Thyroid gland (tissue), 4 donors: ENCODE results near the gene PFN3. TPM values are rescaled to one million over a fixed set of nuclear protein-coding genes. Genes with fewer than 3 reads are reported as not detected.
"Not testable (repeated sequence)": the region's sequence is repeated elsewhere in the genome, so short reads cannot be mapped to it uniquely, and the experiment has no call there.

Experiments used
- DNase-seq, 2 donors: peaks; one replicate each; pipeline ENCODE4 v3.0.0-alpha.2; 2019
- H3K27ac ChIP-seq, 3 donors: fragments of 200-600 bp; sonication (generic); 1 replicate in 2 of 3; 2 replicates in 1 of 3; pipeline ENCODE4 v1.5.1; 2016 to 2019; ENCODE audit warnings: mild to moderate bottlenecking in 1 of 3, moderate library complexity in 1 of 3
- H3K27me3 ChIP-seq: fragments of 200-600 bp; sonication (generic); one replicate; pipeline ENCODE4 v1.5.1; 2019
- H3K36me3 ChIP-seq, 2 donors: fragments of 200-600 bp; sonication (generic); one replicate each; pipeline ENCODE4 v1.5.1; 2016 to 2019
- H3K4me1 ChIP-seq, 2 donors: fragments of 200-600 bp; sonication (generic); one replicate each; pipeline ENCODE4 v1.5.1; 2017 to 2019
- H3K4me3 ChIP-seq, 3 donors: fragments of 200-600 bp; sonication (generic); replicated peaks in 1 of 3; 1 replicate in 2 of 3; 2 replicates in 1 of 3; pipeline ENCODE4 v1.5.1; 2016; ENCODE audit warnings: mild to moderate bottlenecking in 1 of 3
- H3K9me3 ChIP-seq: fragments of 200-600 bp; sonication (generic); one replicate; pipeline ENCODE4 v1.5.1; 2017
- CTCF ChIP-seq, 6 experiments: fragments of 200-600 bp in 3 of 6; fragments of 450-650 bp in 3 of 6; sonication (generic) in 3 of 6; IDR thresholded peaks; one replicate each; pipeline ENCODE4 v1.5.1; 2016 to 2019; ENCODE audit warnings: antibody characterized with exemption in 6 of 6, mild to moderate bottlenecking in 2 of 6, inconsistent platforms in 1 of 6, moderate library complexity in 1 of 6
- POLR2A ChIP-seq, 2 donors: fragments of 450-650 bp; IDR thresholded peaks; one replicate each; pipeline ENCODE4 v1.6.1; 2017; ENCODE audit warnings: antibody characterized with exemption in 2 of 2, mild to moderate bottlenecking in 2 of 2, moderate library complexity in 1 of 2
- WGBS, 2 donors: methylation state at CpG; one replicate each; pipeline ENCODE4 v1.1.5; 2017; 5-methylcytosine and 5-hydroxymethylcytosine counted together
- intact Hi-C: fragments of 100-400 bp; cut with DNase I; formaldehyde crosslinking; loops from one replicate; pipeline ENCODE4 v1.15.1; 2023
- total RNA-seq, 4 donors: library from RNA; depleted of rRNA; stranded (reverse); fragments of >200 nt; gene quantifications; one replicate each; pipeline ENCODE4 v1.2.3, GENCODE V29; 2016

Gene PFN3
- total RNA-seq, 4 donors from 2014 or later: not detected

GRCh38 chr5:177363565-177363964 lies 36.9 kb downstream of the PFN3 start:
- intact Hi-C loops: no loop called here
- Histone ChIP-seq H3K4me1 (peaks cover 26 to 48% of the 10 kb centered on the region in 2 donors), H3K36me3 (no peaks in the 10 kb centered on the region), H3K27me3 (no peaks in the 10 kb centered on the region), H3K4me3 (peak overlapping the region in 1 of 3 donors; percentile 27), H3K9me3 (no peaks in the 10 kb centered on the region), H3K27ac (peak overlapping the region; percentile 81 to 91 (median 90))
- TF ChIP-seq POLR2A (IDR thresholded peaks at IDR 0.05): no peak
- TF ChIP-seq CTCF (IDR thresholded peaks at IDR 0.05): no peak
- no peak for DNase-seq
- 38 to 48% methylated on average over 10 of the region's 10 CpGs for WGBS, 2 donors

- H3K27ac ChIP-seq: peak overlapping the region; percentile 81 to 91 (median 90)
- no peaks in the 10 kb centered on the region for H3K9me3 ChIP-seq
- H3K36me3 ChIP-seq: no peaks in the 10 kb centered on the region
- peak; percentile 92 to 96 for DNase-seq
- WGBS, 2 donors: 12 to 19% methylated on average over 26 to 30 of the region's 59 CpGs
- no peak for TF ChIP-seq CTCF (IDR thresholded peaks at IDR 0.05)
- peak in 1 of 2 donors; percentile 45 for TF ChIP-seq POLR2A (IDR thresholded peaks at IDR 0.05)
- intact Hi-C loops: no loop called here
- H3K27me3 ChIP-seq: no peaks in the 10 kb centered on the region
- H3K4me1 ChIP-seq: peaks cover 26 to 42% of the 10 kb centered on the region in 2 donors
- peak overlapping the region in 1 of 3 donors; percentile 27 for H3K4me3 ChIP-seq
Measured at GRCh38 chr5:177362610-177363507, 37.6 kb downstream of the PFN3 start.

GRCh38 chr5:177362292-177362609 lies 38.2 kb downstream of the PFN3 start:
- Histone ChIP-seq H3K27ac (peak overlapping the region; percentile 81 to 91 (median 90)), H3K4me3 (no peak overlapping the region), H3K36me3 (no peaks in the 10 kb centered on the region), H3K9me3 (no peaks in the 10 kb centered on the region), H3K27me3 (no peaks in the 10 kb centered on the region), H3K4me1 (peaks cover 21 to 36% of the 10 kb centered on the region in 2 donors)
- no peak for DNase-seq
- no peak for TF ChIP-seq CTCF (IDR thresholded peaks at IDR 0.05)
- no peak for TF ChIP-seq POLR2A (IDR thresholded peaks at IDR 0.05)
- intact Hi-C loops: no loop called here
- WGBS, 2 donors: 23 to 36% methylated on average over 8 of the region's 8 CpGs

- Histone ChIP-seq H3K27me3 (no peaks in the 10 kb centered on the region), H3K36me3 (no peaks in the 10 kb centered on the region), H3K27ac (peak overlapping the region; percentile 81 to 91 (median 90)), H3K4me1 (peaks cover 20 to 35% of the 10 kb centered on the region in 2 donors), H3K9me3 (no peaks in the 10 kb centered on the region), H3K4me3 (no peak overlapping the region)
- TF ChIP-seq POLR2A (IDR thresholded peaks at IDR 0.05) (no peak), CTCF (IDR thresholded peaks at IDR 0.05) (no peak)
- WGBS, 2 donors: 79 to 80% methylated on average over 6 of the region's 6 CpGs
- DNase-seq: no peak
- intact Hi-C loops: no loop called here
Measured at GRCh38 chr5:177361418-177362291, 38.8 kb downstream of the PFN3 start.

GRCh38 chr5:177360740-177361139 lies 39.7 kb downstream of the PFN3 start:
- intact Hi-C loops, H3K27ac ChIP-seq, H3K36me3 ChIP-seq, H3K4me3 ChIP-seq, H3K9me3 ChIP-seq, H3K27me3 ChIP-seq, DNase-seq: not testable (repeated sequence)
- 90 to 95% methylated on average over 7 of the region's 7 CpGs for WGBS, 2 donors
- H3K4me1 ChIP-seq: peaks cover 12 to 27% of the 10 kb centered on the region in 2 donors
